WI38 (cell line): ENCODE measurements around the gene AGAP9.

Experiments used
- H3K4me3 ChIP-seq: 2 replicates; pipeline ENCODE4 v1.5.1; 2011; ENCODE audit warnings: low read depth, mild to moderate bottlenecking, control low read depth, low read length
- TF ChIP-seq, protein P1 (sequence below): IDR thresholded peaks from 2 replicates; pipeline ENCODE4 v1.5.1; 2012; ENCODE audit warnings: low read depth, mild to moderate bottlenecking, control low read depth, low read length

AGAP9 gene

DNA sequence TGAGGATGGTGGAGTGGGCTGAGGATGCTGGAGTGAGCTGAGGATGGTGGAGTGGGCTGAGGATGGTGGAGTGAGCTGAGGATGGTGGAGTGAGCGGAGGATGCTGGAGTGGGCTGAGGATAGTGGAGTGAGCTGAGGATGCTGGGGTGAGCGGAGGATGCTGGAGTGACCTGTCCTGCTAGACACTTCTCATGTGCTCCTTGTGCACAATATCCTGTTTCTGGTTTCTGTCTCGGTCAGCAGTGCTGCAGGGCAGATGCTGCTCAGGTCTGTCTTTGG lies 68.7 kb downstream of the AGAP9 start:
- H3K4me3 ChIP-seq, result no peak overlapping the region
- TF ChIP-seq, protein P1, sequence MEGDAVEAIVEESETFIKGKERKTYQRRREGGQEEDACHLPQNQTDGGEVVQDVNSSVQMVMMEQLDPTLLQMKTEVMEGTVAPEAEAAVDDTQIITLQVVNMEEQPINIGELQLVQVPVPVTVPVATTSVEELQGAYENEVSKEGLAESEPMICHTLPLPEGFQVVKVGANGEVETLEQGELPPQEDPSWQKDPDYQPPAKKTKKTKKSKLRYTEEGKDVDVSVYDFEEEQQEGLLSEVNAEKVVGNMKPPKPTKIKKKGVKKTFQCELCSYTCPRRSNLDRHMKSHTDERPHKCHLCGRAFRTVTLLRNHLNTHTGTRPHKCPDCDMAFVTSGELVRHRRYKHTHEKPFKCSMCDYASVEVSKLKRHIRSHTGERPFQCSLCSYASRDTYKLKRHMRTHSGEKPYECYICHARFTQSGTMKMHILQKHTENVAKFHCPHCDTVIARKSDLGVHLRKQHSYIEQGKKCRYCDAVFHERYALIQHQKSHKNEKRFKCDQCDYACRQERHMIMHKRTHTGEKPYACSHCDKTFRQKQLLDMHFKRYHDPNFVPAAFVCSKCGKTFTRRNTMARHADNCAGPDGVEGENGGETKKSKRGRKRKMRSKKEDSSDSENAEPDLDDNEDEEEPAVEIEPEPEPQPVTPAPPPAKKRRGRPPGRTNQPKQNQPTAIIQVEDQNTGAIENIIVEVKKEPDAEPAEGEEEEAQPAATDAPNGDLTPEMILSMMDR, result no peak

DNA sequence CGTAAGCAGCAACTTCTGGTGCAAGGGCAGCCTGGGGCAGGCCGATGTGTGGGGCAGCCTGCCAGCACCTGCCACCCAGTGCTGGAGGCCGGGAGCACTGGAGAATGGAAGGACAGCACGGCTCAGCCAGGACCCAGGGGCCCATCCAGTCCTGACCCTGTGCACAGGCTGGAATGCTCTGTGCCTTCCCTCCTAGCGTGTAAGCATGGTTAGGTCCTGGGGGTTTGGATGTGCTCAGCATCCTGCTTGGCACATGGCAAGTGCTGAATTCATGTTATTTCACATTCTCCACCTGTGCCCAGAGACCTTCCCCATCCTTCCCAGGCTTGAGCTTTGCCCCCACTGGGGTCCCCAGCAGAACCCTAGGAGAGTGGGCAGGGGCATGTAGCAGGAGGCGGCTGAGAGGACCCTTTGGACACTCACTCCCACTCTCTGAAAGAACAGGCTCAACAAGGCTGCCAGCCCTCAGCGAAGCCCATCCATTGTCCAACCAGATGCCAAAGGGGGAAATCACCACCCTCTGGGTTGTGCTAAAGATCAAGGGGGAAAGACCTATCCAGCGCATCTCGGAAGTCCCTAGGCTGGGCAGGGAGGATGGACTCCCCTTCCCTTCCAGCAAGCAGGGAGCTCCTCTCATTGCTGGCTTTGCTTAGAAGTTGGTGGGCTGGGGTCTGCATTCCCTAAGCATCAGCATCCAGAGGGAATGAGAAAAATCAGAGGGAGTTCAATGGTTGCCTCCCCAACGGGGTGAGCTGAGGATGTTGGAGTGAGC lies 69.2 kb downstream of the AGAP9 start:
- H3K4me3 ChIP-seq, result no peak overlapping the region

DNA sequence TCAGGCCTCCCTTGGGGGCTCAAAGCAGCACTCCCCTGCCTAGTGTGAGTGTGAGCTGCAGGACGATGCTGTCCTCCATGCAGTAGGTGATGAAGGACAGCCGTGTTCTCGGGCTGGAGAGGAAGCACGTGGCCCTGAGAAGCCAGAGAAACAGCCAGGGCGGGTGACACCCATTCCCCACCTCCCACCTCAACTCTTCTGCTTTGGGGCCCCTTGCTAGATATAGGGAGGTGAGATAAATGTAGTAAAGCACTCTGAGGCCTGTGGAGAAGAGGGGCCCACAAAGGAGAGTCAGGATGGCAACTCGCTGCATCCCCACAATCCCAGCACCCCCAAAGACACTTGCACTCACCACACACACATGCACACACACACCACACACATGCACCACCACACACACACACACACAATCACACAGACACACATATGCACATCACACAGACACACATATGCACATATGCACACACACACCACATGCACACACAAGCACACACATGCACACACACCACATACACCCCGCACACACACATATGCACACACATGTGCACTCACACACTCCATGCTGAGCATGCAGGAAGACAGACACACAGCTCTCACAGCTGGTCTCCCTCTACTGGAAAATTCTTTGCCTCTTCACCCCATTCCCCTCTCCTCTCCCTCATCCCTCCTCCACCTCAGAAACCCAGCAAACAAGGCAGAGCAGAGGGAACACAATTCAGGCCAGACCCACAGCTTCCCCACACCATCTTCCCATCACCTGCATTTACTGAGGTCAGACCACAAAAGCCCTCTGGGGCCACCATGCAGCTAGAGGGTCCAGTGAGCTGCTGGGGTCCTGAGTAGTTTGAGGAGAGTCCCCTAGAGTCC lies 70.1 kb downstream of the AGAP9 start:
- TF ChIP-seq, protein P1, result no peak
- no peak overlapping the region for H3K4me3 ChIP-seq

More for the DNA sequence above, 69.2 kb downstream of the AGAP9 start:
- TF ChIP-seq, protein P1, result no peak

DNA sequence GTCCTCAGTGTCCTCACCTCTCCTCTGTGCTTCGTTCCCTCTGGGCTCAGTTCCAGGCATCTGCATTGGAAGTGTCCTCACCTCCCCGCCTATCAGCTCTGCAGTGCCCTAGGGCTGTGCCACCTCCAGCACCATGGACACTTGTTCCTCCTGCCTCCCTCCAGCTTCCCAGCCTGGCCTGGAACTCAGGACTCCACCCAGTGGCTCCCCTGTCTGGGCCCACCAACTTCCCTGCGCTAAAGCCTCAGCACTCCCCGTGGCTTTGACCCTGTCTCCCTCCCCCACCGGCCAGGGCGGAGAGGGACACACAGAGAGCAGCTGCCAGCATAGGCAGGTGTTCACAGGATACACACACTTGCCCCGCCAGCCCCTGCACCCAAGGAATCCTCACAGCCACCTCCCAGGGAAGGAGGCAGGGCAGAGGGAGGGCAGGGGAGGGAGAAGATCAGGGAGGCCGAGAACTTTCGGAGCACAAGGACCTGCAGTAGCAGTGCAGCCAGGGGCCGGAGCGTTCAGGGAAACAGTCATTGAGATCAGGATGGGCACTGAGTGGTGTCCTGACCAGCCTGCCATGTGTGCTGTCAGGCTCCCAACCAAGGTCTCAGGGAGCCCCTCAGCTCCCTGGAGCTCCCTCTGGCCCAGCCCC lies 70.8 kb downstream of the AGAP9 start:
- TF ChIP-seq, protein P1, result no peak
- no peak overlapping the region for H3K4me3 ChIP-seq

DNA sequence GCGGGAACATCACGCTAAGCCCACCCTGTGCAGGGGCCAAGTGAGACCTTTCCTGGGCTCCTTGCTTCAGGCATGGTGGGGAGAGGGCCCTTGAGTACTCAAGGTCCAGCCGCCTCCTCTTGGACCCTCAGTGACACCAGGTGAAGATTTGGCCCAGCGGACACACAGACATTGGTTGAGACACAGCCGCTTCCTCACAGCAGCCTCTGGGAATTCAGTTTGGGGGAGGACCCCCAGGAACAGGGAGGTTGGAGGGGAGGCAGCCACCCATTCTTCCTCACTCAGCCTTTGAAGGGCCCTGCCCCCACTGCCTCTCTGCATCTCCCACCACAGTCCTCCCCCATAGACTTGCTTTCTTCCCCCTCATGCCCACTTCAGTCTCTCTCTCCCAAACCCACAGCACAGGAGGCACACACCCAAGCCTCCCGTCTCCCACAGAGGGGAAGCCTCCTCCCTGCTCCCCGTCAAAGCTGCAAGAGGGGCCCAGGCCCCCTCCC lies 71.4 kb downstream of the AGAP9 start:
- TF ChIP-seq, protein P1, result no peak
- no peak overlapping the region for H3K4me3 ChIP-seq
